HCT116 (cell line): ENCODE measurements around the gene GRM5. TPM values are rescaled to one million over a fixed set of nuclear protein-coding genes. Genes with fewer than 3 reads are reported as not detected.
"Not testable (repeated sequence)": the region's sequence is repeated elsewhere in the genome, so short reads cannot be mapped to it uniquely, and the experiment has no call there.

ENCODE experiments used
- ATAC-seq: fragments of 200-7000 bp; cut with Tn5 transposase; 2 replicates; pipeline ENCODE4 v1.9.1; 2020; ENCODE audit warnings: mild to moderate bottlenecking, moderate library complexity
- BruUV-seq: library from RNA; stranded (reverse); fragments of 400-500 nt; replicated peaks from 2 replicates; lab custom pipeline; 2021; lab: Mats Ljungman, UMichigan
- CTCF ChIA-PET: fragments of 300-600 bp; sonication (Branson Sonifier 250); formaldehyde crosslinking; loops from one replicate; lab custom pipeline; 2021; ENCODE audit warnings: antibody characterized with exemption; lab: Charles Lee
- POLR2A ChIA-PET: fragments of 300-600, 350-600 bp; sonication (Branson Sonifier 250); formaldehyde crosslinking; loops from one replicate; lab custom pipeline; 2021; ENCODE audit warnings: antibody characterized with exemption; lab: Charles Lee
- RAD21 ChIA-PET, 2 experiments: fragments of 300-600 bp; sonication (Branson Sonifier 250); formaldehyde crosslinking; loops; one replicate each; lab custom pipeline; 2023; ENCODE audit warnings: low total read pairs in 2 of 2; ENCODE audit not compliant: uncharacterized antibody in 2 of 2, unreplicated experiment in 2 of 2, low non-redundant PET in 1 of 2; lab: Charles Lee
- DNase-seq: peaks from one replicate; pipeline ENCODE4 v3.0.0-alpha.2; 2010; ENCODE audit warnings: low read depth, low spot score
- H2AFZ ChIP-seq: fragments of 200-600 bp; shearing (Covaris generic), sonication (generic); 2 replicates; pipeline ENCODE4 v1.6.1; 2017; ENCODE audit warnings: low read depth, mixed run types, mixed read lengths, antibody characterized with exemption, low read length; ENCODE audit not compliant: poor library complexity, severe bottlenecking
- H3K27ac ChIP-seq: 2 replicates; pipeline ENCODE4 v1.5.1; 2012; ENCODE audit warnings: low read depth, low read length
- H3K27me3 ChIP-seq: fragments of 200-600 bp; sonication (generic); 2 replicates; pipeline ENCODE4 v1.6.1; 2016; ENCODE audit warnings: mixed run types, low read length, mixed read lengths; ENCODE audit not compliant: insufficient read depth
- H3K36me3 ChIP-seq, 2 experiments: fragments of 200-500 bp in 1 of 2; fragments of 200-600 bp in 1 of 2; sonication (Bioruptor generic) in 1 of 2; sonication (generic) in 1 of 2; 2 replicates each; pipeline versions ENCODE4 v1.5.1 to v1.6.1; 2014 to 2016; ENCODE audit warnings: low read length in 2 of 2, inconsistent platforms in 1 of 2, mixed read lengths in 1 of 2, mixed run types in 1 of 2; ENCODE audit not compliant: insufficient read depth in 2 of 2, control insufficient read depth in 1 of 2
- H3K4me1 ChIP-seq, 2 experiments: fragments of 200-600 bp in 1 of 2; sonication (generic) in 1 of 2; 2 replicates each; pipeline versions ENCODE4 v1.5.1 to v1.6.1; 2012 to 2017; ENCODE audit warnings: low read length in 2 of 2, inconsistent platforms in 1 of 2, mild to moderate bottlenecking in 1 of 2, mixed read lengths in 1 of 2, mixed run types in 1 of 2, moderate library complexity in 1 of 2; ENCODE audit not compliant: insufficient read depth in 2 of 2, control insufficient read depth in 1 of 2
- H3K4me2 ChIP-seq: fragments of 200-600 bp; sonication (generic); 2 replicates; pipeline ENCODE4 v1.6.1; 2017; ENCODE audit warnings: mixed run types, low read length, mixed read lengths
- H3K4me3 ChIP-seq, 2 experiments: fragments of 200-600 bp in 1 of 2; sonication (generic) in 1 of 2; replicated peaks in 1 of 2; 2 replicates each; pipeline ENCODE4 v1.5.1; 2011 to 2016; ENCODE audit warnings: low read length in 2 of 2, control low read depth in 1 of 2, low read depth in 1 of 2, mild to moderate bottlenecking in 1 of 2, mixed read lengths in 1 of 2, mixed run types in 1 of 2
- H3K79me2 ChIP-seq: fragments of 200-600 bp; sonication (generic); 2 replicates; pipeline ENCODE4 v1.6.1; 2017; ENCODE audit warnings: mild to moderate bottlenecking, mixed run types, low read length, moderate library complexity, mixed read lengths; ENCODE audit not compliant: insufficient read depth
- H3K9ac ChIP-seq: fragments of 200-600 bp; sonication (generic); 2 replicates; pipeline ENCODE4 v1.6.1; 2016; ENCODE audit warnings: low read length, mixed read lengths
- H3K9me2 ChIP-seq: fragments of 200-600 bp; sonication (generic), shearing (Covaris generic); 2 replicates; pipeline ENCODE4 v1.6.1; 2017; ENCODE audit warnings: mixed run types, mild to moderate bottlenecking, moderate library complexity; ENCODE audit not compliant: insufficient read depth
- H3K9me3 ChIP-seq, 2 experiments: fragments of 200-500 bp in 1 of 2; fragments of 200-600 bp in 1 of 2; sonication (Bioruptor generic) in 1 of 2; sonication (generic) in 1 of 2; 2 replicates each; pipeline ENCODE4 v1.6.1; 2014 to 2017; ENCODE audit warnings: low read length in 2 of 2, mixed read lengths in 2 of 2, inconsistent platforms in 1 of 2, low read depth in 1 of 2, mild to moderate bottlenecking in 1 of 2, mixed run types in 1 of 2, moderate library complexity in 1 of 2; ENCODE audit not compliant: control insufficient read depth in 1 of 2, insufficient read depth in 1 of 2
- H4K20me1 ChIP-seq: fragments of 200-600 bp; sonication (generic), shearing (Covaris generic); 2 replicates; pipeline ENCODE4 v1.6.1; 2017; ENCODE audit warnings: mixed run types, mild to moderate bottlenecking, moderate library complexity; ENCODE audit not compliant: insufficient read depth
- EZH2 ChIP-seq: fragments of 200-600 bp; sonication (generic); IDR thresholded peaks from 2 replicates; pipeline ENCODE4 v1.6.1; 2017; ENCODE audit warnings: antibody characterized with exemption, mixed run types
- FOSL1 ChIP-seq: IDR thresholded peaks from 2 replicates; pipeline ENCODE4 v1.6.1; 2012; ENCODE audit warnings: low read depth
- JUND ChIP-seq: IDR thresholded peaks from 2 replicates; pipeline ENCODE4 v1.6.1; 2012
- POLR2AphosphoS5 ChIP-seq: IDR thresholded peaks from 2 replicates; pipeline ENCODE4 v1.6.1; 2011; ENCODE audit warnings: mild to moderate bottlenecking, low read depth, low read length, moderate library complexity
- SIN3A ChIP-seq: IDR thresholded peaks from 2 replicates; pipeline ENCODE4 v1.6.1; 2012; ENCODE audit warnings: low read depth
- SP1 ChIP-seq: IDR thresholded peaks from 2 replicates; pipeline ENCODE4 v1.6.1; 2012; ENCODE audit warnings: low read depth
- TCF7L2 ChIP-seq: IDR thresholded peaks from 2 replicates; pipeline ENCODE4 v1.7.0; 2011; ENCODE audit warnings: borderline replicate concordance, inconsistent platforms; ENCODE audit not compliant: insufficient read depth, insufficient read length; ENCODE audit errors: extremely low read depth
- ZFX ChIP-seq: fragments of 450-650 bp; IDR thresholded peaks from 2 replicates; pipeline ENCODE4 v1.6.1; 2017
- ZNF274 ChIP-seq: fragments of 200-500 bp; sonication (Bioruptor generic); IDR thresholded peaks from 2 replicates; pipeline ENCODE4 v1.6.1; 2014; ENCODE audit warnings: mild to moderate bottlenecking, low read depth, low read length, inconsistent platforms
- intact Hi-C: fragments of 100-400 bp; cut with micrococcal nuclease; formaldehyde crosslinking; loops from 2 replicates; pipeline ENCODE4 v1.10.0; 2022
- total RNA-seq: library from RNA; stranded (reverse); gene quantifications from one replicate; pipeline ENCODE4 v1.2.1, GENCODE V29; 2021; ENCODE audit not compliant: unreplicated experiment
- TF ChIP-seq, protein P1 (sequence below): IDR thresholded peaks from 2 replicates; pipeline ENCODE4 v1.6.1; 2012; ENCODE audit warnings: low read depth
- TF ChIP-seq, protein P2 (sequence below): IDR thresholded peaks from 2 replicates; pipeline ENCODE4 v1.6.1; 2012
- TF ChIP-seq, protein P3 (sequence below): IDR thresholded peaks from 2 replicates; pipeline ENCODE4 v1.6.1; 2012

GRM5 gene
- total RNA-seq, 1 experiment from 2014 or later, result not detected

DNA sequence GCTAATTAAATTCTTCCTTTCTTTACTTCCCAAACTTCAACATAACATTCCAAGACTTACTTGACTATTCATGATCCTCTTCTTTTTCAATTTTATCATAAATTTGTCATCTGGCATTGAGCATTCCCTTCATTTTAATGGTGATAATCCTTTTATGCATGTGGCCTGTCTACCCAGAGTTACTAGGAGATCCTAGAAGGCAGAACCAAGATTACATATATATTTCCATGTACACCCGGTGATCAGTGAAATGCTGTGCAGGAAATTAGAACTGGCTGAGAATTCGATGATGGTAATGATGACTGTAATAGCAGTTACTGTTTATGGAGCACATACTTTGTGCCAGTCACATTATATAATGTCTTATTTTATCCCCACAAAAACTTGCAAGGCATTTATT is 104.2 kb downstream of the GRM5 start:
- H3K27ac ChIP-seq, POLR2A ChIA-PET, H2AFZ ChIP-seq, H3K9ac ChIP-seq, intact Hi-C loops, H3K4me3 ChIP-seq, H3K9me2 ChIP-seq, H3K9me3 ChIP-seq, RAD21 ChIA-PET, H3K4me1 ChIP-seq, H3K4me2 ChIP-seq, H3K36me3 ChIP-seq, BruUV-seq, H3K79me2 ChIP-seq, CTCF ChIA-PET, ATAC-seq, H4K20me1 ChIP-seq, H3K27me3 ChIP-seq, DNase-seq: not testable (repeated sequence)

DNA sequence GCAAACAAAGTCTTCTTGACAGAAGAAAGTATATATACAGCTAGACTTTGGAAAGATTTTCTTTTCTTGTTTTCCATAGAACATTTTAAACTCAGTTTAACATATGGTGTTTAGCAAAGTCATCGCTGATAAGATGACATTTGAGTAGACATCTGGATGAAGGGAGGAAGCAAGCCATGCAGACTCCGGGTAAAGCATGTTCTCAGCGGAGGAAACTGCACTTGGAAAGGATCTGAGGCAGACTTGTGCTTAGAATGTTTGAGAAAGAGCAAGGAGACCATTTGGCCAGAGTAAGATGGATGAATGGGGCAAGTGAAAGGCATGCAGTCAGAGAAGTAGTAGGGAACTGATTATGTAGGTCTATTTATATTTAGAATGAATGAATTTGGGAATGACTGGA is 105.9 kb downstream of the GRM5 start:
- ATAC-seq, RAD21 ChIA-PET, H3K79me2 ChIP-seq, H3K27ac ChIP-seq, H3K9me3 ChIP-seq, H3K4me2 ChIP-seq, H3K4me1 ChIP-seq, CTCF ChIA-PET, H3K27me3 ChIP-seq, H4K20me1 ChIP-seq, H3K36me3 ChIP-seq, H3K4me3 ChIP-seq, POLR2A ChIA-PET, H2AFZ ChIP-seq, intact Hi-C loops, DNase-seq, H3K9ac ChIP-seq, H3K9me2 ChIP-seq, BruUV-seq: not testable (repeated sequence)

DNA sequence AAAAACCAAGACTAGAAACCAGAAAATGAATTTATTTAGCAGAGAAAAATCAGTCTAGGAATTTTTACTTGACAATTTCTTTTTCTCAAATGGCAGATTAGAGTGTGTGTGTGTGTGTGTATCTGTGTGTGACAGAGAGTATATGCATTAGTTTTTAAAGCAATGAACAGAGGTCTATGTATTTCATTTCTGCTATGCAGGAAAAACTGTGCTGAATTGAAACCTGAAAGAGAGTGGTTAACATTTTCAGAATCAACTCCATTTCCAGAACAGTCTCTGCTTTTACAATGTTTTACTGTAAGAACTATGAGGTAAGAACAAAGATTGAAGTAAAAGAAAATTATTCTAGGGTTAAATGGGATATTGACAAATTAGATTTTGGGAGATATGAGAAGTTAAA is 114.8 kb downstream of the GRM5 start:
- POLR2A ChIA-PET, result no interaction called here
- H3K4me2 ChIP-seq, result no peak overlapping the region
- DNase-seq (no peak), ATAC-seq (no peak)
- H3K36me3 ChIP-seq, result no peaks in the 10 kb centered on the region
- no peaks in the 10 kb centered on the region for H3K9me3 ChIP-seq
- H3K79me2 ChIP-seq, result no peaks in the 10 kb centered on the region
- no peaks in the 10 kb centered on the region for H3K4me1 ChIP-seq
- no peak overlapping the region for H3K9ac ChIP-seq
- no peaks in the 10 kb centered on the region for H3K27me3 ChIP-seq
- RAD21 ChIA-PET, result no interaction called here
- CTCF ChIA-PET, result no interaction called here
- no peak overlapping the region for H2AFZ ChIP-seq
- H3K9me2 ChIP-seq, result no peaks in the 10 kb centered on the region
- BruUV-seq, result no TSS peak
- no peak overlapping the region for H3K4me3 ChIP-seq
- H4K20me1 ChIP-seq, result no peaks in the 10 kb centered on the region
- no peak overlapping the region for H3K27ac ChIP-seq
- intact Hi-C loops, result no loop called here
- no peak for TF ChIP-seq POLR2AphosphoS5
- no peak for TF ChIP-seq SIN3A
- no peak for TF ChIP-seq ZNF274
- TF ChIP-seq, protein P1, sequence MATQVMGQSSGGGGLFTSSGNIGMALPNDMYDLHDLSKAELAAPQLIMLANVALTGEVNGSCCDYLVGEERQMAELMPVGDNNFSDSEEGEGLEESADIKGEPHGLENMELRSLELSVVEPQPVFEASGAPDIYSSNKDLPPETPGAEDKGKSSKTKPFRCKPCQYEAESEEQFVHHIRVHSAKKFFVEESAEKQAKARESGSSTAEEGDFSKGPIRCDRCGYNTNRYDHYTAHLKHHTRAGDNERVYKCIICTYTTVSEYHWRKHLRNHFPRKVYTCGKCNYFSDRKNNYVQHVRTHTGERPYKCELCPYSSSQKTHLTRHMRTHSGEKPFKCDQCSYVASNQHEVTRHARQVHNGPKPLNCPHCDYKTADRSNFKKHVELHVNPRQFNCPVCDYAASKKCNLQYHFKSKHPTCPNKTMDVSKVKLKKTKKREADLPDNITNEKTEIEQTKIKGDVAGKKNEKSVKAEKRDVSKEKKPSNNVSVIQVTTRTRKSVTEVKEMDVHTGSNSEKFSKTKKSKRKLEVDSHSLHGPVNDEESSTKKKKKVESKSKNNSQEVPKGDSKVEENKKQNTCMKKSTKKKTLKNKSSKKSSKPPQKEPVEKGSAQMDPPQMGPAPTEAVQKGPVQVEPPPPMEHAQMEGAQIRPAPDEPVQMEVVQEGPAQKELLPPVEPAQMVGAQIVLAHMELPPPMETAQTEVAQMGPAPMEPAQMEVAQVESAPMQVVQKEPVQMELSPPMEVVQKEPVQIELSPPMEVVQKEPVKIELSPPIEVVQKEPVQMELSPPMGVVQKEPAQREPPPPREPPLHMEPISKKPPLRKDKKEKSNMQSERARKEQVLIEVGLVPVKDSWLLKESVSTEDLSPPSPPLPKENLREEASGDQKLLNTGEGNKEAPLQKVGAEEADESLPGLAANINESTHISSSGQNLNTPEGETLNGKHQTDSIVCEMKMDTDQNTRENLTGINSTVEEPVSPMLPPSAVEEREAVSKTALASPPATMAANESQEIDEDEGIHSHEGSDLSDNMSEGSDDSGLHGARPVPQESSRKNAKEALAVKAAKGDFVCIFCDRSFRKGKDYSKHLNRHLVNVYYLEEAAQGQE, result no peak
- no peak for TF ChIP-seq EZH2
- TF ChIP-seq SP1, result no peak
- no peak for TF ChIP-seq ZFX
- TF ChIP-seq, protein P2, sequence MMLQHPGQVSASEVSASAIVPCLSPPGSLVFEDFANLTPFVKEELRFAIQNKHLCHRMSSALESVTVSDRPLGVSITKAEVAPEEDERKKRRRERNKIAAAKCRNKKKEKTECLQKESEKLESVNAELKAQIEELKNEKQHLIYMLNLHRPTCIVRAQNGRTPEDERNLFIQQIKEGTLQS, result no peak
- no peak for TF ChIP-seq TCF7L2
- TF ChIP-seq, protein P3, sequence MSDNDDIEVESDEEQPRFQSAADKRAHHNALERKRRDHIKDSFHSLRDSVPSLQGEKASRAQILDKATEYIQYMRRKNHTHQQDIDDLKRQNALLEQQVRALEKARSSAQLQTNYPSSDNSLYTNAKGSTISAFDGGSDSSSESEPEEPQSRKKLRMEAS, result no peak
- no peak for TF ChIP-seq JUND
- no peak for TF ChIP-seq FOSL1
